Transverse colon (tissue), 3 donors: ENCODE data around the gene SHE.

Source experiments
- EP300 ChIP-seq: sonication (generic); formaldehyde crosslinking; IDR thresholded peaks from one replicate; pipeline ENCODE4 v1.6.1; 2017; ENCODE audit warnings: antibody characterized with exemption, low read depth
- POLR2A ChIP-seq: fragments of 450-650 bp; IDR thresholded peaks from one replicate; pipeline ENCODE4 v1.6.1; 2016; ENCODE audit warnings: antibody characterized with exemption, mild to moderate bottlenecking, moderate library complexity
- TF ChIP-seq, protein P1 (sequence below), 5 experiments: fragments of 200-600 bp in 3 of 5; fragments of 450-650 bp in 2 of 5; sonication (generic) in 3 of 5; IDR thresholded peaks; 1 replicate in 2 of 5; 2 replicates in 3 of 5; pipeline ENCODE4 v1.5.1; 2016 to 2017; ENCODE audit warnings: antibody characterized with exemption in 5 of 5, inconsistent platforms in 3 of 5, mild to moderate bottlenecking in 2 of 5, moderate library complexity in 1 of 5

DNA sequence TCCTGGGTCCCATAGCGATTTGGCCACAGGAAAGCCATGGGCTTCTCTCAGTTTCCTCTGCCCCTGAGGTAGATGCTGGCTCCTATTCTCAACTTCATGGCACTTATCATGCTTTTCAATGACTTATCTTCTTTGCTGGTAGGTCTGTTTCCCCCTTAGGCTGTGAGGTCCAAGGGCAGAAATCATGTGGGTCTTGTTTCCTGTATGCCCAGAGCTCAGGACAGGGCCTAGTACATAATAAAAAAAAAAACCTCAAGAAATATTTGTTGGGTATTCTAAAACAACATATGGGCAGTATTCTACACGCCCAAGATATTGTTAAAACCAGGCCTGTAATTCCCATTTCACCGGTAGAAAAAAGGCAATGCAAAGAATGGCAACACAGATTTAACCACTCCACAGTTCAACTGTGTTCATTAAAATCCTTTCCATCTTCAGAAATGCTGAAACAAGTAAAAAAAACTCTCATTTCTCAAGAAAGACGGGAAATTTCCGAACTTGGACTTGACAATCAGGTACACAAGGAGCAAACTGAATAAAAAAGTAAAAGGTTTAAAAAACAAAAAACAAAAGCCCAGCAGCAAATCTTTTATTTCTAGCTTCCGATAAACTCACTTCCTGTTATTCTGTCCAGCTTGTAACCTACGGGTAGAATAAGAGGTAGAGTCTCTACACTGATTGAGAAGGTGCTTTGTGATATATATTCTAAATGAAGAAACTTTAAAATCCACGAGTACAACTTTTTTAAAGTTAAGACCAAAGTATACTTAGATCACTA, 6.5 kb downstream of the SHE start:
- TF ChIP-seq, protein P1, sequence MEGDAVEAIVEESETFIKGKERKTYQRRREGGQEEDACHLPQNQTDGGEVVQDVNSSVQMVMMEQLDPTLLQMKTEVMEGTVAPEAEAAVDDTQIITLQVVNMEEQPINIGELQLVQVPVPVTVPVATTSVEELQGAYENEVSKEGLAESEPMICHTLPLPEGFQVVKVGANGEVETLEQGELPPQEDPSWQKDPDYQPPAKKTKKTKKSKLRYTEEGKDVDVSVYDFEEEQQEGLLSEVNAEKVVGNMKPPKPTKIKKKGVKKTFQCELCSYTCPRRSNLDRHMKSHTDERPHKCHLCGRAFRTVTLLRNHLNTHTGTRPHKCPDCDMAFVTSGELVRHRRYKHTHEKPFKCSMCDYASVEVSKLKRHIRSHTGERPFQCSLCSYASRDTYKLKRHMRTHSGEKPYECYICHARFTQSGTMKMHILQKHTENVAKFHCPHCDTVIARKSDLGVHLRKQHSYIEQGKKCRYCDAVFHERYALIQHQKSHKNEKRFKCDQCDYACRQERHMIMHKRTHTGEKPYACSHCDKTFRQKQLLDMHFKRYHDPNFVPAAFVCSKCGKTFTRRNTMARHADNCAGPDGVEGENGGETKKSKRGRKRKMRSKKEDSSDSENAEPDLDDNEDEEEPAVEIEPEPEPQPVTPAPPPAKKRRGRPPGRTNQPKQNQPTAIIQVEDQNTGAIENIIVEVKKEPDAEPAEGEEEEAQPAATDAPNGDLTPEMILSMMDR (IDR thresholded peaks at IDR 0.05), result no peak
- TF ChIP-seq POLR2A, result no peak
- TF ChIP-seq EP300, result no peak
